Erythroblast (primary cell): ENCODE data around the gene PSMB2.

Experiments
- DNase-seq, 2 experiments: peaks; one replicate each; lab custom pipeline; 2025; lab: John Stamatoyannopoulos, UW
- GATA1 ChIP-seq: IDR thresholded peaks from 2 replicates; pipeline ENCODE4 v1.6.1; 2011; ENCODE audit warnings: low read depth, mild to moderate bottlenecking, control low read depth, low read length, moderate library complexity
- POLR2A ChIP-seq: IDR thresholded peaks from 2 replicates; pipeline ENCODE4 v1.6.1; 2011; ENCODE audit warnings: mild to moderate bottlenecking, low read length

The PSMB2 gene

DNA sequence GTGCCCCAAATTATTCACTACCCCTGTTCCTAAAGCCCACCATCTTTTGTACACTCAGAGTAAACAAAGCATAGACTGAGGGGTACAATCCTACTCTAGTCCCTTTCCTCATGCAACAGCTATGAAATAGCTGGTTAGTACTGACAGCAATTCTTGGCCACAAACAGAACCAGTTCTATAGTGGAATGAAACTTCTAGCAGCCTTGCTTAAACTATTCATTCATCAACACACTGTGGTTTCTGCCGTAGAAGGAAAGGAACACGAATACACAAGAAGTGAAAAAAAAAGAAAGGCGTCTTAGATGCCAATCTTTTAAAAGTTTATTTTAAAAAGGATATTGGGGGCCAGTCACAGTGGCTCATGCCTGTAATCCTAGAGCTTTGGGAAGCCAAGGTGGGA is 9.9 kb downstream of the PSMB2 start:
- TF ChIP-seq GATA1, result no peak
- no peak for TF ChIP-seq POLR2A
- DNase-seq, result no peak

DNA sequence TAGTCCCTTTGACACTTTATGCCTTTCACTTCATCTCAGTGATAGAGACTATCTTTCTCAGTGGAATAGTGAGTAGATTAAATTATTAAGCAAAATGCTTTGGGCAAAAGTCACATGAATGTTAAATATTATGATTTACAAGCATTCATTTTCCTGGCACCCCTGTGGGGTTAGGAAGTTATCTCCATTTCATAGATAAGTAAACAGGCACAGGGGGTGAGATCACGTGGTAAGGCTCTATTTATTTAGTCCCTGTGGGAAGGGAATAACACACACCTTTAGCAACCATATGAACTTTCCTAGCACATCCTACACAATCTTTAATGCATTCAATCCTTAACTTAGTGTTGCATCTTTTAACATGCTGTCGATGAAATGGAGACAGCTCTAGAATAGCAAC is 12.3 kb downstream of the PSMB2 start:
- TF ChIP-seq GATA1 (no peak), POLR2A (no peak)
- DNase-seq, result no peak

GRCh38 chr1:35623832-35624231 is 17.5 kb downstream of the PSMB2 start:
- no peak for TF ChIP-seq GATA1
- no peak for TF ChIP-seq POLR2A
- no peak for DNase-seq

- TF ChIP-seq GATA1, result no peak
- TF ChIP-seq POLR2A, result no peak
- no peak for DNase-seq
Observed at GRCh38 chr1:35622510-35623178, 18.7 kb downstream of the PSMB2 start.

DNA sequence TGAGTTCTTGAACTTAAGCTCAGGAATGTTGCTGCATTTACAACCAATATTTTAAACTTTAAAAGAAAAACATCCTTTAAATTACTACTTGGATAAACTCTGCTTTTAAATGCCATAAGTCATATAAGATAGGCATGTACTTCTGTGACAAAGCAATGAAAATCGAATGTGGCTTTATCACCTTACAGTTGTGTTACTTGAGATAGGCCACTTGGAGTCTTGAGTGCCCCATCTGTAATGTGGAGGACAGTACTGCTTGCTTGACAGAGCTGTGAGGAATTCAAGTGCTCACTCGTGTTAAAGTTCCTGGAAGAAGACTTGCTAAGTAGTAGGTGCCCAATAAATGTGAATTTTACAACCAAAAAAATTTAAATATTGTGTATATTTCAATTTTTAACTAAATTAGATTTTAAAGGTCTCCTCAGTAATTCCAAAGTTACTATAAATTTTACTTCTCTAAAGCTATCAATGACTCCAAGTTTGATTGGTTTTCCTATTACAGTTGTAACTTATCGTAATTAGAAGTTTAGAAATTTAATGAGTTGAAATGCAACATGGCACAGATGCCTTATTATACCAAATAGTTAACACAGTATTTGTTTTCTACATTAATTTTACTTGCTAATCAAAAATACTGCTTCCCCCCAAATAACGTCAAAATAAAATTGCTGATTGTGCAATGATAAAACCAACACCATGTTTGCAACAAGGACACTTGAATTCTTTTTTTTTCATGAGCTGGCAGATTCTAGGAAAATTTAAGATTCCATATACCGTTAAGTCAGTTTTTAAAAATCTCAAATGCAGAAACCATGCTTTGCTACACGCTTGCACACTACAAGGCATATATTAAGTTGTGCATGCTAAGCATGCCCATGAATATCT is 21.8 kb downstream of the PSMB2 start:
- peak; percentile 59 to 80 for DNase-seq
- TF ChIP-seq GATA1 (no peak), POLR2A (no peak)

DNA sequence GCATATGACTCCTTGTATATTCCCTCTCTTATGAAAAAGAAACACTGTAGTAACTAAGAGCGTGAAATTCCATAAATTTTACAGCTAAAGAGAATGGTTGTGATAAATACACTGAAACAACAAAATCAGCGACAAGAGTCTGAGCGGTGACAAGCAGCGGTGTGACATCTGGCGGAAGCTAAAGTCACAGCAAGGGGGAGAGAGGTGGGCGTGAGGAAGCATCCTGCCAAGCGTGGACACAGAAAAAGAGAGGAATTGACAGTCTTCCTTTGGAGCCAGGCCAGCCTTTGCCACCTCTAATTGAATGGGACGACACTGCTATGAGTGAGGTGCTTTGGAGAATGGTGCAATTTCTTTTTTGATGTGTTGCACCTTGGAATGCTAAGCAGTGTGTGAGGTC is 25.9 kb downstream of the PSMB2 start:
- TF ChIP-seq POLR2A (no peak), GATA1 (no peak)
- no peak for DNase-seq

GRCh38 chr1:35611655-35612054 is 29.7 kb downstream of the PSMB2 start:
- TF ChIP-seq POLR2A (no peak), GATA1 (no peak)
- DNase-seq, result no peak

GRCh38 chr1:35605867-35606182 is 35.5 kb downstream of the PSMB2 start:
- TF ChIP-seq POLR2A (no peak), GATA1 (no peak)
- no peak for DNase-seq

DNA sequence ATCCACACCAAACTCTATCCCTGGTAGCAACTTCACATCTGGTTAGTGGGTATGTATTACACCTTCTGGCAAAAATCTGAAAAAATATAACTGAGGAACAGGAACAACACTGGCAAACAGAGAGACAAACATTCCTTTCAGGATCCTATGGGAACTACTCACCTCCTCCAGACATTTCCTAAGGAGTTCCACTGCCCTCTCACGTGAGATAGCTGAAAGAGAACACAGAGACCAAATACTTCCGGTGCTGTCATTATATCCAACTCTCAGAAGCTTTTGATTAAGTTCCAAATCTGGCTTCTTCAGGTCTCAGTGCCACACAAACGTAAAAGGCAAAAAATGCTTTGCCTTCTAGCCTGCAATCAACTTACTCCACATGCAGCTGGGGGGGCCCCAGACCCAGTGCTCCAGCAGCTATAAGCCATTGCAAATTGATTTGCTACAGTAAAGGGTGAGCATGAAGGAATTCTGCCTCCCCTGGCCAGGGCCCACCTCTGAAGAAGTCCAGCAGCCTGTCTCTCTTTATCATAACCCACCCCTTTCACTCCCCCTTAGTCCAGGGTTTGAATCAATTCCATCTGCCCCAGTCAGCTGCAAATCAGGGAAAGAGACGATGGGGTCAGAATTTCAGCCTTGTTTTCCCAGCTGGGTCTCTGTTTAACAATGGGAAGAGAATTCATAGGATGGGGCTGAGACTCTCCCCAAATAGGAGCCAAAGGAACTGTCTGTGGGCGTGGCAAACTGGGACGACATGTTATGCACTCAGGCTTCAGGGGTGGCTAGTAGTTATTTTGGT is 36.1 kb downstream of the PSMB2 start:
- TF ChIP-seq POLR2A (no peak), GATA1 (no peak)
- no peak for DNase-seq

DNA sequence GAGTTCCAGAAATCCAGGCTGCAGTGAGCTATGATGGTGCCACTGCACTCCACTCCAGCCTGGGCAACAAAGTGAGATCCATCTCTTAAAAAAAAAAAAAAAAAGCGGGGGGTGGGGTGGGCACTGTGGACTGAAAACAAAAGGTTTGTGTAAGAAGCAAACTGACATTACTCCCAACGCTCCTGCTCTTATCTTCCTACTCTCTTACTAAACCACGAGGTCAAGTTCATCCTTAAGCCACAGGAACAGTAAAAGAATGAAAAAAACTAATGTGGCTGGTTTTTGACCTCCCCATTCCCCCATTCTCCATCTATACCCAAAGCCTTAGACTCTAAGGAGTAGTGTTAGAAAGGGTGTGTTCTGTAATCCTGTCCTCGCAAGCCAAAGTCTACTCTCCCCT is 37.4 kb downstream of the PSMB2 start:
- no peak for DNase-seq

DNA sequence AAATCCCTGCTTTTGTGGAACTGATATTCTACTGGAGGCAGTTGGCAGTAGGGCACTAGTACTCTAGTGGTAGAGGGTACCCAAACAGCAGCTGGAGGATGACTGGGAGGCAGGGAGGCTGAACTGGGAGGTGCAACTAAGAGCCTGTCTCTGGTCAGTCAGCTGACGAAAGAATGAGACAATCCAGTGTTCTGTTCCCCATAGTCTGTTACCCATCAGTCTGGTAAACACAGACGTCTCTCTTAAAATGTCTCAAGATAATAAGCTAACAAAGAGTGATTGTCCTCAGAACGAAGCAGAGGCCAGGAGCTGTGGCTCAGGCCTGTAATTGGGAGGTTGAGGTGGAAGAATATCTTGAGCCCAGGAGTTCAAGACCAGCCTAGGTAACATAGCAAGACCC is 37.9 kb downstream of the PSMB2 start:
- DNase-seq, result no peak
- TF ChIP-seq POLR2A (no peak), GATA1 (no peak)

More for the DNA sequence above, 37.4 kb downstream of the PSMB2 start:
- no peak for TF ChIP-seq GATA1
- TF ChIP-seq POLR2A, result no peak

- no peak for TF ChIP-seq GATA1
- no peak for TF ChIP-seq POLR2A
- DNase-seq, result no peak
Observed at GRCh38 chr1:35600593-35600992, 40.7 kb downstream of the PSMB2 start.

DNA sequence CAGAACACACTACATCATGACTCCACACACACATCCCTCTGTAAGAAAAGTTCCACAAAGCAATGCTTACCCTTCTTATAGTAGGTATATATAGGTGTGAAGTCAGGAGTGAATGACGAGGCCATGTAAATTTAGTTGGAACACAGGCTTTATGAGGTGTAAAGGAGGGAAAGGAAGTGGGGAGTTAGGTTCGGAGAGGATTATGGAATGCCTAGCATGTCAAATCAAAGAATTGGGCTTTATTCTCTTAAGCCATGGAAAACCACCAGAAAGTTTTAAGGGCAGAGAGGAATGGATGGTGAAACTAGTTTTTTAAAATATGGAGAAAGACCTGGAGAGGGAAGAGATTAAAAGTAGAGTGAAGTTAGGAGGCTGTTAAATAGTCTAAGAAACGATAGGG is 41.9 kb downstream of the PSMB2 start:
- TF ChIP-seq GATA1 (no peak), POLR2A (no peak)
- no peak for DNase-seq

GRCh38 chr1:35598895-35599294 is 42.4 kb downstream of the PSMB2 start:
- TF ChIP-seq POLR2A (no peak), GATA1 (no peak)

More at GRCh38 chr1:35598895-35599294, 42.4 kb downstream of the PSMB2 start:
- no peak for DNase-seq
